ENCODE data around the gene SNU13. TPM values are rescaled to one million over a fixed set of nuclear protein-coding genes. Genes with fewer than 3 reads are reported as not detected.
"Not testable (repeated sequence)": the region's sequence is repeated elsewhere in the genome, so short reads cannot be mapped to it uniquely, and the experiment has no call there.

The SNU13 gene
- total and polyA plus RNA-seq, 2 experiments from 2014 or later: 119 to 245 TPM

GRCh38 chr22:41638748-41639147 is 49.9 kb downstream of the SNU13 start:
- Histone ChIP-seq H3K4me2 (no peak overlapping the region), H2AFZ (no peak overlapping the region), H3K36me3 (replicated peaks; ENCODE audit: insufficient read depth, low read depth) (peaks cover 9% of the 10 kb centered on the region), H3K9me3 (ENCODE audit: low read depth) (no peaks in the 10 kb centered on the region), H3K27ac (no peak overlapping the region), H3K4me1 (ENCODE audit: insufficient read depth) (no peaks in the 10 kb centered on the region), H3K9me2 (replicated peaks; ENCODE audit: insufficient read depth) (no peaks in the 10 kb centered on the region), H3K4me3 (no peak overlapping the region), H3K27me3 (no peaks in the 10 kb centered on the region), H4K20me1 (ENCODE audit: insufficient read depth, poor library complexity, severe bottlenecking) (peaks cover 5% of the 10 kb centered on the region), H3K79me2 (peaks cover 59% of the 10 kb centered on the region)
- 97% methylated on average over 5 of the region's 5 CpGs for WGBS (ENCODE audit: low lambda C conversion rate, missing lambda C conversion rate)
- TF ChIP-seq EZH2phosphoT487 (IDR thresholded peaks at IDR 0.05; ENCODE audit: low read depth, severe bottlenecking, unreplicated experiment): no peak
- TF ChIP-seq EZH2 (IDR thresholded peaks at IDR 0.05; ENCODE audit: borderline replicate concordance): no peak
- TF ChIP-seq, protein P1, sequence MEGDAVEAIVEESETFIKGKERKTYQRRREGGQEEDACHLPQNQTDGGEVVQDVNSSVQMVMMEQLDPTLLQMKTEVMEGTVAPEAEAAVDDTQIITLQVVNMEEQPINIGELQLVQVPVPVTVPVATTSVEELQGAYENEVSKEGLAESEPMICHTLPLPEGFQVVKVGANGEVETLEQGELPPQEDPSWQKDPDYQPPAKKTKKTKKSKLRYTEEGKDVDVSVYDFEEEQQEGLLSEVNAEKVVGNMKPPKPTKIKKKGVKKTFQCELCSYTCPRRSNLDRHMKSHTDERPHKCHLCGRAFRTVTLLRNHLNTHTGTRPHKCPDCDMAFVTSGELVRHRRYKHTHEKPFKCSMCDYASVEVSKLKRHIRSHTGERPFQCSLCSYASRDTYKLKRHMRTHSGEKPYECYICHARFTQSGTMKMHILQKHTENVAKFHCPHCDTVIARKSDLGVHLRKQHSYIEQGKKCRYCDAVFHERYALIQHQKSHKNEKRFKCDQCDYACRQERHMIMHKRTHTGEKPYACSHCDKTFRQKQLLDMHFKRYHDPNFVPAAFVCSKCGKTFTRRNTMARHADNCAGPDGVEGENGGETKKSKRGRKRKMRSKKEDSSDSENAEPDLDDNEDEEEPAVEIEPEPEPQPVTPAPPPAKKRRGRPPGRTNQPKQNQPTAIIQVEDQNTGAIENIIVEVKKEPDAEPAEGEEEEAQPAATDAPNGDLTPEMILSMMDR (IDR thresholded peaks at IDR 0.05; ENCODE audit: poor library complexity): no peak
- no peak for DNase-seq (ENCODE audit: low spot score)

DNA sequence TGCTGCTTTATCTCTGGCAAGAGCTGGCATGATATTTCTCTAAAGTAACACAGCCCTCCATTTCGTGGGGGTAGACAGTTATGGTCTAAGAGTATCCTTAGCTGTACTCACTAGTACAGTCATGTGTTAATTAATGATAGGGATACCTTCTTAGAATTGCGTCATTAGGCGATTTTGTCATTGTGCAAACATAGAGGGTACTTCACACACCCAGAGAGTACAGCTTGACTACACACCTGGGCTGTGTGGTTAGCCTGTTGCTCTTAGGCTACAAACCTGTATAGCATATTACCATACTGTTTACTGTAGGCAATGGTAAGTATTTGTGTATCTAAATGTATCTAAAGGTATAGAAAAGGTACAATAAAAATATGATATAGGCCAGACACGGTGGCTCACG is 50.5 kb downstream of the SNU13 start:
- Histone ChIP-seq H3K9me2 (replicated peaks; ENCODE audit: insufficient read depth) (no peaks in the 10 kb centered on the region), H3K27me3 (no peaks in the 10 kb centered on the region), H3K4me3 (no peak overlapping the region), H3K4me1 (ENCODE audit: insufficient read depth) (no peaks in the 10 kb centered on the region), H3K79me2 (peaks cover 56% of the 10 kb centered on the region), H3K9me3 (ENCODE audit: low read depth) (no peaks in the 10 kb centered on the region), H3K36me3 (replicated peaks; ENCODE audit: insufficient read depth, low read depth) (peaks cover 9% of the 10 kb centered on the region), H4K20me1 (ENCODE audit: insufficient read depth, poor library complexity, severe bottlenecking) (peaks cover 5% of the 10 kb centered on the region), H2AFZ (no peak overlapping the region), H3K4me2 (no peak overlapping the region), H3K27ac (no peak overlapping the region)
- TF ChIP-seq EZH2phosphoT487 (IDR thresholded peaks at IDR 0.05; ENCODE audit: low read depth, severe bottlenecking, unreplicated experiment) (no peak), EZH2 (IDR thresholded peaks at IDR 0.05; ENCODE audit: borderline replicate concordance) (no peak)
- TF ChIP-seq, protein P1 (IDR thresholded peaks at IDR 0.05; ENCODE audit: poor library complexity): no peak
- 91% methylated on average over 5 of the region's 5 CpGs for WGBS (ENCODE audit: low lambda C conversion rate, missing lambda C conversion rate)
- DNase-seq (ENCODE audit: low spot score): no peak

GRCh38 chr22:41637623-41638022 is 51.0 kb downstream of the SNU13 start:
- not testable (repeated sequence) for H3K4me2 ChIP-seq; H3K9me2 ChIP-seq (replicated peaks; ENCODE audit: insufficient read depth); H3K27ac ChIP-seq; H3K4me1 ChIP-seq (ENCODE audit: insufficient read depth); H2AFZ ChIP-seq; H3K27me3 ChIP-seq; H3K9me3 ChIP-seq (ENCODE audit: low read depth); H4K20me1 ChIP-seq (ENCODE audit: insufficient read depth, poor library complexity, severe bottlenecking); H3K36me3 ChIP-seq (replicated peaks; ENCODE audit: insufficient read depth, low read depth); DNase-seq (ENCODE audit: low spot score); H3K4me3 ChIP-seq
- peaks cover 51% of the 10 kb centered on the region for H3K79me2 ChIP-seq
- WGBS (ENCODE audit: low lambda C conversion rate, missing lambda C conversion rate): 98% methylated on average over 8 of the region's 8 CpGs

DNA sequence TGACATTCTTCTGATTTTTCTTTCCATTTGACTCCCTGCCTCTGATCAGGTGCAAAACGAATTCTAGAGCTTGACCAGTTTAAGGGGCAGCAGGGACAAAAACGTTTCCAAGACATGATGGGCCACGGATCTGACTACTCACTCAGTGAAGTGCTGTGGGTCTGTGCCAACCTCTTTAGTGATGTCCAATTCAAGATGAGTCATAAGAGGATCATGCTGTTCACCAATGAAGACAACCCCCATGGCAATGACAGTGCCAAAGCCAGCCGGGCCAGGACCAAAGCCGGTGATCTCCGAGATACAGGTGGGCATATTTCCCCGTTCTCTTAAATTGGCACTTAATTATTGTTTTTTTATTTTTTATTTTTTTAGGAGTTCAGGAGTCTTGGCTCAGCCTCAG is 52.2 kb downstream of the SNU13 start:
- no peaks in the 10 kb centered on the region for H3K9me2 ChIP-seq (replicated peaks; ENCODE audit: insufficient read depth)
- H3K27me3 ChIP-seq: no peaks in the 10 kb centered on the region
- no peaks in the 10 kb centered on the region for H3K9me3 ChIP-seq (ENCODE audit: low read depth)
- no peak overlapping the region for H3K27ac ChIP-seq
- no peak for TF ChIP-seq EZH2phosphoT487 (IDR thresholded peaks at IDR 0.05; ENCODE audit: low read depth, severe bottlenecking, unreplicated experiment)
- TF ChIP-seq EZH2 (IDR thresholded peaks at IDR 0.05; ENCODE audit: borderline replicate concordance): no peak
- TF ChIP-seq, protein P1 (IDR thresholded peaks at IDR 0.05; ENCODE audit: poor library complexity): no peak
- no peak for DNase-seq (ENCODE audit: low spot score)
- 92% methylated on average over 7 of the region's 7 CpGs for WGBS (ENCODE audit: low lambda C conversion rate, missing lambda C conversion rate)
- peaks cover 3% of the 10 kb centered on the region for H4K20me1 ChIP-seq (ENCODE audit: insufficient read depth, poor library complexity, severe bottlenecking)
- H3K4me1 ChIP-seq (ENCODE audit: insufficient read depth): no peaks in the 10 kb centered on the region
- H3K36me3 ChIP-seq (replicated peaks; ENCODE audit: insufficient read depth, low read depth): peaks cover 9% of the 10 kb centered on the region
- H3K4me2 ChIP-seq: no peak overlapping the region
- H3K79me2 ChIP-seq: peaks cover 43% of the 10 kb centered on the region
- no peak overlapping the region for H3K4me3 ChIP-seq
- no peak overlapping the region for H2AFZ ChIP-seq

- H3K79me2 ChIP-seq: peaks cover 34% of the 10 kb centered on the region
- WGBS (ENCODE audit: low lambda C conversion rate, missing lambda C conversion rate): over 99% methylated on average over 8 of the region's 8 CpGs
- not testable (repeated sequence) for H3K36me3 ChIP-seq (replicated peaks; ENCODE audit: insufficient read depth, low read depth); H3K4me1 ChIP-seq (ENCODE audit: insufficient read depth); H3K9me2 ChIP-seq (replicated peaks; ENCODE audit: insufficient read depth); H3K4me3 ChIP-seq; H3K4me2 ChIP-seq; H3K27me3 ChIP-seq; DNase-seq (ENCODE audit: low spot score); H2AFZ ChIP-seq; H3K9me3 ChIP-seq (ENCODE audit: low read depth); H3K27ac ChIP-seq; H4K20me1 ChIP-seq (ENCODE audit: insufficient read depth, poor library complexity, severe bottlenecking)
Measured at GRCh38 chr22:41634610-41635009, 54.1 kb downstream of the SNU13 start.

- not testable (repeated sequence) for H3K27me3 ChIP-seq; H3K4me1 ChIP-seq (ENCODE audit: insufficient read depth); H3K4me3 ChIP-seq; H3K9me2 ChIP-seq (replicated peaks; ENCODE audit: insufficient read depth); H3K9me3 ChIP-seq (ENCODE audit: low read depth); H4K20me1 ChIP-seq (ENCODE audit: insufficient read depth, poor library complexity, severe bottlenecking); H3K36me3 ChIP-seq (replicated peaks; ENCODE audit: insufficient read depth, low read depth); H2AFZ ChIP-seq; H3K4me2 ChIP-seq; H3K27ac ChIP-seq; DNase-seq (ENCODE audit: low spot score)
- H3K79me2 ChIP-seq: peaks cover 50% of the 10 kb centered on the region
- 100% methylated on average over 7 of the region's 23 CpGs for WGBS (ENCODE audit: low lambda C conversion rate, missing lambda C conversion rate)
Measured at GRCh38 chr22:41631615-41632014, 57.1 kb downstream of the SNU13 start.
